Endothelial cell of umbilical vein (primary cell): ENCODE data around the gene CDT1.

Experiments used
- CTCF ChIP-seq, 2 donors: IDR thresholded peaks; 1 replicate in 1 of 2; 2 replicates in 1 of 2; pipeline ENCODE4 v1.5.1; 2011; ENCODE audit warnings: low read length in 2 of 2, mild to moderate bottlenecking in 2 of 2, moderate library complexity in 2 of 2, control low read depth in 1 of 2, inconsistent platforms in 1 of 2, low read depth in 1 of 2; ENCODE audit not compliant: insufficient read depth in 1 of 2; ENCODE audit errors: extremely low read depth in 1 of 2
- EZH2 ChIP-seq: IDR thresholded peaks from 2 replicates; pipeline ENCODE4 v1.6.1; 2012; ENCODE audit warnings: borderline replicate concordance, low read depth, mild to moderate bottlenecking, moderate library complexity, low read length, inconsistent platforms; ENCODE audit not compliant: severe bottlenecking
- FOS ChIP-seq: IDR thresholded peaks from 2 replicates; pipeline ENCODE4 v1.6.1; 2011; ENCODE audit warnings: mild to moderate bottlenecking, low read length, moderate library complexity, borderline replicate concordance; ENCODE audit not compliant: insufficient read depth
- GATA2 ChIP-seq: IDR thresholded peaks from 2 replicates; pipeline ENCODE4 v1.7.0; 2011; ENCODE audit warnings: low read depth, mild to moderate bottlenecking, moderate library complexity, mixed read lengths, low read length; ENCODE audit not compliant: insufficient read length, insufficient read depth
- JUN ChIP-seq: IDR thresholded peaks from 2 replicates; pipeline ENCODE4 v1.6.1; 2011; ENCODE audit warnings: borderline replicate concordance, low read depth; ENCODE audit not compliant: insufficient read length, insufficient read depth
- MAX ChIP-seq: IDR thresholded peaks from 2 replicates; pipeline ENCODE4 v1.6.1; 2011; ENCODE audit not compliant: insufficient read depth, insufficient read length
- MYC ChIP-seq: IDR thresholded peaks from one replicate; pipeline ENCODE4 v1.6.1; 2011; ENCODE audit warnings: mild to moderate bottlenecking, low read depth, low read length
- POLR2A ChIP-seq: IDR thresholded peaks from 2 replicates; pipeline ENCODE4 v1.6.1; 2012; ENCODE audit warnings: low read depth, mild to moderate bottlenecking, control low read depth, low read length
- POLR2AphosphoS5 ChIP-seq: IDR thresholded peaks from 2 replicates; pipeline ENCODE4 v1.6.1; 2012; ENCODE audit warnings: low read depth, mild to moderate bottlenecking, control low read depth, low read length, moderate library complexity; ENCODE audit not compliant: insufficient read depth

- TF ChIP-seq POLR2A (no peak), CTCF (IDR thresholded peaks at IDR 0.05; ENCODE audit: extremely low read depth in 1 of 2, insufficient read depth in 1 of 2, low read depth in 1 of 2, low read length in 2 of 2) (no peak), JUN (no peak), GATA2 (no peak), EZH2 (no peak), MAX (no peak), MYC (no peak), POLR2AphosphoS5 (no peak), FOS (no peak)
These were observed 10.5 kb downstream of the CDT1 start for GRCh38 chr16:88814144-88814502.
